Activated CD8-positive, alpha-beta T cell treated with anti-CD3 and anti-CD28 coated beads for 36 hours (primary cell): Measurements from ENCODE around the gene LSG1. TPM values are rescaled to one million over a fixed set of nuclear protein-coding genes. Genes with fewer than 3 reads are reported as not detected.

Source experiments
- ATAC-seq: fragments of 200-7000 bp; cut with Tn5 transposase; one replicate; pipeline ENCODE4 v1.10.0; 2021; ENCODE audit warnings: mild to moderate bottlenecking, moderate library complexity
- CTCF ChIA-PET: fragments of 350-600 bp; sonication (Branson Sonifier 250); formaldehyde crosslinking; loops from one replicate; lab custom pipeline; 2021; ENCODE audit warnings: antibody characterized with exemption; lab: Charles Lee
- POLR2A ChIA-PET: fragments of 350-600 bp; sonication (Branson Sonifier 250); formaldehyde crosslinking; loops from one replicate; lab custom pipeline; 2021; ENCODE audit warnings: antibody characterized with exemption; lab: Charles Lee
- DNase-seq: peaks from one replicate; pipeline ENCODE4 v3.0.0-alpha.2; 2020
- H3K27ac Mint-ChIP-seq: one replicate; pipeline ENCODE4 v1.8.0; 2021; ENCODE audit warnings: mild to moderate bottlenecking, mixed read lengths
- H3K27me3 Mint-ChIP-seq: one replicate; pipeline ENCODE4 v1.8.0; 2021; ENCODE audit warnings: mixed read lengths
- H3K36me3 Mint-ChIP-seq: one replicate; pipeline ENCODE4 v1.8.0; 2021; ENCODE audit warnings: low read depth, mixed read lengths
- H3K4me1 Mint-ChIP-seq: one replicate; pipeline ENCODE4 v1.8.0; 2021; ENCODE audit warnings: low read depth, mixed read lengths
- H3K4me3 Mint-ChIP-seq: one replicate; pipeline ENCODE4 v1.8.0; 2021; ENCODE audit warnings: mild to moderate bottlenecking, moderate library complexity, mixed read lengths
- H3K9me3 Mint-ChIP-seq: one replicate; pipeline ENCODE4 v1.8.0; 2021; ENCODE audit warnings: mixed read lengths
- CTCF ChIP-seq: fragments of 200-600 bp; IDR thresholded peaks from one replicate; pipeline ENCODE4 v1.8.0; 2022; ENCODE audit warnings: antibody characterized with exemption, mild to moderate bottlenecking
- intact Hi-C: fragments of 100-400 bp; cut with micrococcal nuclease; formaldehyde crosslinking; loops from one replicate; pipeline ENCODE4 v1.10.0; 2022
- total RNA-seq, 2 experiments: library from RNA; stranded (reverse); gene quantifications; one replicate each; pipeline ENCODE4 v1.2.3, GENCODE V29; 2021

The LSG1 gene
- total RNA-seq, 2 experiments from 2014 or later, result 36.5 to 41.3 TPM

GRCh38 chr3:194624956-194625355 is 47.0 kb downstream of the LSG1 start:
- POLR2A ChIA-PET, result no interaction called here
- no peak for ATAC-seq
- H3K36me3 Mint-ChIP-seq, result no peaks in the 10 kb centered on the region

GRCh38 chr3:194623449-194624290 is 48.3 kb downstream of the LSG1 start:
- intact Hi-C loops, result no loop called here
- Mint-ChIP-seq H3K27ac (no peak overlapping the region), H3K4me1 (no peaks in the 10 kb centered on the region), H3K27me3 (no peaks in the 10 kb centered on the region), H3K4me3 (no peak overlapping the region), H3K9me3 (no peaks in the 10 kb centered on the region), H3K36me3 (no peaks in the 10 kb centered on the region)
- no peak for TF ChIP-seq CTCF
- DNase-seq (no peak), ATAC-seq (no peak)
- POLR2A ChIA-PET, result no interaction called here
- CTCF ChIA-PET, result interaction anchor here (0.9 to 1.7 kb wide), 3 partner anchors 11 to 37 kb away, joined by 3 to 5 read pairs (median 3); no protein-coding TSS in a partner anchor

More at GRCh38 chr3:194624956-194625355, 47.0 kb downstream of the LSG1 start:
- H3K27ac Mint-ChIP-seq, result no peak overlapping the region
- no peaks in the 10 kb centered on the region for H3K4me1 Mint-ChIP-seq
- TF ChIP-seq CTCF, result no peak
- H3K27me3 Mint-ChIP-seq, result no peaks in the 10 kb centered on the region
- intact Hi-C loops, result no loop called here
- no peak overlapping the region for H3K4me3 Mint-ChIP-seq
- no peak for DNase-seq
- CTCF ChIA-PET, result interaction anchor here (0.9 kb wide), 1 partner anchor 9 kb away, joined by 3 read pairs; no protein-coding TSS in a partner anchor
- H3K9me3 Mint-ChIP-seq, result no peaks in the 10 kb centered on the region

- ChIA-PET CTCF (interaction anchor here (1.1 to 1.7 kb wide), 2 partner anchors 20 to 38 kb away, joined by 3 to 5 read pairs; no protein-coding TSS in a partner anchor), POLR2A (no interaction called here)
- Mint-ChIP-seq H3K4me1 (no peaks in the 10 kb centered on the region), H3K4me3 (no peak overlapping the region), H3K27me3 (no peaks in the 10 kb centered on the region), H3K9me3 (no peaks in the 10 kb centered on the region), H3K27ac (no peak overlapping the region), H3K36me3 (no peaks in the 10 kb centered on the region)
- ATAC-seq (no peak), DNase-seq (no peak)
- intact Hi-C loops, result no loop called here
- TF ChIP-seq CTCF, result no peak
Measured at GRCh38 chr3:194622621-194623340, 49.2 kb downstream of the LSG1 start.

- CTCF ChIA-PET, result interaction anchor here (0.9 to 2.0 kb wide), 2 partner anchors 12 to 20 kb away, joined by 4 to 5 read pairs; no protein-coding TSS in a partner anchor
Measured at GRCh38 chr3:194621947-194622346, 50.0 kb downstream of the LSG1 start.

More at GRCh38 chr3:194621947-194622346, 50.0 kb downstream of the LSG1 start:
- intact Hi-C loops, result no loop called here
- no peak for DNase-seq
- Mint-ChIP-seq H3K4me1 (no peaks in the 10 kb centered on the region), H3K4me3 (no peak overlapping the region), H3K27ac (no peak overlapping the region), H3K27me3 (no peaks in the 10 kb centered on the region), H3K36me3 (no peaks in the 10 kb centered on the region), H3K9me3 (no peaks in the 10 kb centered on the region)
- TF ChIP-seq CTCF, result no peak
- POLR2A ChIA-PET, result no interaction called here
- ATAC-seq, result no peak
